K562 (cell line): Measurements from ENCODE around the gene ERN1. TPM values are rescaled to one million over a fixed set of nuclear protein-coding genes. Genes with fewer than 3 reads are reported as not detected.

ENCODE experiments used
- ATAC-seq: fragments of 200-7000 bp; cut with Tn5 transposase; 3 replicates; pipeline ENCODE4 v1.9.1; 2020; ENCODE audit warnings: moderate library complexity
- BruUV-seq: library from RNA; stranded (reverse); fragments of 400-500 nt; replicated peaks from 2 replicates; lab custom pipeline; 2021; lab: Mats Ljungman, UMichigan
- CTCF ChIA-PET: fragments of 300-600 bp; formaldehyde crosslinking; extraction: SDS; loops from one replicate; lab custom pipeline; 2021; ENCODE audit warnings: low intra/inter-chr PET ratio; lab: Yijun Ruan, JAX
- POLR2A ChIA-PET: fragments of 300-600, 350-650 bp; sonication (Branson Sonifier 250); formaldehyde crosslinking; extraction: SDS; loops from one replicate; lab custom pipeline; 2021; ENCODE audit warnings: antibody characterized with exemption, inconsistent platforms; lab: Yijun Ruan, JAX
- DNase-seq, 4 experiments: peaks; one replicate each; pipeline versions ENCODE4 v3.0.0 to v3.0.0-alpha.2; 2011 to 2018; ENCODE audit warnings: low spot score in 3 of 4, mixed read lengths in 3 of 4; ENCODE audit errors: extremely low read depth in 1 of 4
- FAIRE-seq: peaks from 2 replicates; lab custom pipeline; 2011; peaks lifted over from hg19 to GRCh38; lab: Jason Lieb, UNC
- H2AFZ ChIP-seq: 2 replicates; pipeline ENCODE4 v1.6.0; 2011; ENCODE audit warnings: low read depth, low read length, control low read depth, inconsistent platforms
- H3K27ac ChIP-seq: fragments of 200-600 bp; 3 replicates; pipeline ENCODE4 v1.8.0; 2011; ENCODE audit warnings: low read depth, mild to moderate bottlenecking, control low read depth, inconsistent platforms, low read length, moderate library complexity, mixed read lengths; ENCODE audit errors: extremely low read depth
- H3K27me3 ChIP-seq, 2 experiments: fragments of 300-600 bp in 1 of 2; 2 replicates in 1 of 2; 3 replicates in 1 of 2; pipeline versions ENCODE4 v1.6.0 to v1.8.0; 2011; ENCODE audit warnings: inconsistent platforms in 2 of 2, low read length in 2 of 2, mild to moderate bottlenecking in 1 of 2, mixed read lengths in 1 of 2, moderate library complexity in 1 of 2; ENCODE audit not compliant: control insufficient read depth in 2 of 2, insufficient read depth in 2 of 2
- H3K36me3 ChIP-seq: fragments of 300-600 bp; 3 replicates; pipeline ENCODE4 v1.8.0; 2011; ENCODE audit warnings: mild to moderate bottlenecking, low read length, inconsistent platforms; ENCODE audit not compliant: control insufficient read depth, insufficient read depth
- H3K4me1 ChIP-seq, 2 experiments: fragments of 200-600 bp in 1 of 2; replicated peaks in 1 of 2; 2 replicates in 1 of 2; 3 replicates in 1 of 2; pipeline versions ENCODE4 v1.5.1 to v1.8.0; 2011; ENCODE audit warnings: inconsistent platforms in 2 of 2, low read length in 2 of 2, mild to moderate bottlenecking in 1 of 2, mixed read lengths in 1 of 2, moderate library complexity in 1 of 2; ENCODE audit not compliant: control insufficient read depth in 2 of 2, insufficient read depth in 2 of 2
- H3K4me2 ChIP-seq: 2 replicates; pipeline ENCODE4 v1.6.1; 2011; ENCODE audit warnings: low read length, control low read depth, inconsistent platforms, mixed read lengths; ENCODE audit not compliant: insufficient read depth
- H3K4me3 ChIP-seq: fragments of 200-600 bp; sonication (generic), shearing (Covaris generic); 2 replicates; pipeline ENCODE4 v1.5.1; 2016; ENCODE audit warnings: control low read depth, inconsistent platforms
- H3K79me2 ChIP-seq: fragments of 200-600 bp; 3 replicates; pipeline ENCODE4 v1.8.0; 2011; ENCODE audit warnings: low read length, inconsistent platforms; ENCODE audit not compliant: control insufficient read depth, insufficient read depth
- H3K9ac ChIP-seq, 2 experiments: 2 replicates each; pipeline versions ENCODE4 v1.6.0 to v1.6.1; 2011; ENCODE audit warnings: low read depth in 2 of 2, low read length in 2 of 2, control low read depth in 1 of 2, inconsistent platforms in 1 of 2, mild to moderate bottlenecking in 1 of 2, mixed read lengths in 1 of 2; ENCODE audit not compliant: insufficient read depth in 1 of 2
- H3K9me1 ChIP-seq: one replicate; pipeline ENCODE4 v1.6.0; 2011; ENCODE audit warnings: inconsistent platforms, mild to moderate bottlenecking, low read length, moderate library complexity; ENCODE audit not compliant: control insufficient read depth, insufficient read depth
- H3K9me3 ChIP-seq: replicated peaks from 2 replicates; pipeline ENCODE4 v1.5.1; 2011; ENCODE audit warnings: low read depth, low read length, inconsistent platforms; ENCODE audit not compliant: control insufficient read depth, insufficient read depth
- H4K20me1 ChIP-seq: replicated peaks from 2 replicates; pipeline ENCODE4 v1.6.1; 2011; ENCODE audit warnings: low read length, inconsistent platforms, mixed read lengths; ENCODE audit not compliant: control insufficient read depth, insufficient read depth
- BCLAF1 ChIP-seq, 2 experiments: fragments of 450-650 bp in 1 of 2; IDR thresholded peaks; 2 replicates each; pipeline ENCODE4 v1.6.1; 2011 to 2017; ENCODE audit warnings: low read depth in 2 of 2, antibody characterized with exemption in 1 of 2, borderline replicate concordance in 1 of 2, low read length in 1 of 2, mild to moderate bottlenecking in 1 of 2, mixed read lengths in 1 of 2; ENCODE audit not compliant: control insufficient read depth in 1 of 2
- CBX2 ChIP-seq: fragments of 200-600 bp; sonication (generic); IDR thresholded peaks from one replicate; pipeline ENCODE4 v1.6.1; 2012; ENCODE audit warnings: mild to moderate bottlenecking, low read length, inconsistent platforms; ENCODE audit not compliant: insufficient read depth, poor library complexity, severe bottlenecking
- ELF4 ChIP-seq: fragments of 450-650 bp; formaldehyde crosslinking; IDR thresholded peaks from 2 replicates; pipeline ENCODE4 v1.4.0; 2022; ENCODE audit warnings: missing genetic modification characterization
- FOXK1 ChIP-seq: sonication (generic); formaldehyde crosslinking; IDR thresholded peaks from 2 replicates; pipeline ENCODE4 v1.8.0; 2022; ENCODE audit warnings: missing genetic modification reagents, mild to moderate bottlenecking, borderline replicate concordance
- MAZ ChIP-seq, 2 experiments: fragments of 450-650 bp in 1 of 2; sonication (generic) in 1 of 2; formaldehyde crosslinking; IDR thresholded peaks in 1 of 2; conservative IDR thresholded peaks in 1 of 2; 2 replicates each; pipeline versions ENCODE4 v1.4.0 to v1.5.0; 2020; ENCODE audit warnings: mild to moderate bottlenecking in 1 of 2, missing genetic modification reagents in 1 of 2
- MYBL2 ChIP-seq, 2 experiments: fragments of 450-650 bp in 1 of 2; sonication (generic) in 1 of 2; formaldehyde crosslinking in 1 of 2; IDR thresholded peaks; 2 replicates each; pipeline versions ENCODE4 v1.6.1 to v1.8.1; 2017 to 2022; ENCODE audit warnings: borderline replicate concordance in 1 of 2, inconsistent platforms in 1 of 2, low read depth in 1 of 2, mild to moderate bottlenecking in 1 of 2, missing genetic modification reagents in 1 of 2, moderate library complexity in 1 of 2
- PCBP1 ChIP-seq: fragments of 200-400 bp; formaldehyde crosslinking; IDR thresholded peaks from 2 replicates; pipeline ENCODE4 v1.6.1; 2018; ENCODE audit warnings: mild to moderate bottlenecking, low read depth, low read length; ENCODE audit not compliant: poor library complexity, severe bottlenecking
- PTBP1 ChIP-seq: fragments of 200-400 bp; formaldehyde crosslinking; IDR thresholded peaks from 2 replicates; pipeline ENCODE4 v1.6.1; 2017; ENCODE audit warnings: low read depth, low read length
- RBFOX2 ChIP-seq: fragments of 200-400 bp; formaldehyde crosslinking; IDR thresholded peaks from 2 replicates; pipeline ENCODE4 v1.6.1; 2017; ENCODE audit warnings: low read depth, mild to moderate bottlenecking, low read length, moderate library complexity
- RBM39 ChIP-seq: fragments of 200-400 bp; formaldehyde crosslinking; optimal IDR thresholded peaks from 2 replicates; pipeline ENCODE3; 2018; ENCODE audit warnings: low read depth, low read length
- RFX7 ChIP-seq: fragments of 250-450 bp; sonication (Bioruptor Pico); IDR thresholded peaks from 2 replicates; pipeline ENCODE4 v1.5.1; 2021; ENCODE audit warnings: mild to moderate bottlenecking
- ZNF589 ChIP-seq: fragments of 200-800 bp; sonication (Bioruptor generic); IDR thresholded peaks from 2 replicates; pipeline ENCODE4 v1.6.1; 2016; ENCODE audit warnings: low read depth, missing genetic modification characterization, missing compliant biosample characterization
- WGBS: fragments of 100-300 bp; shearing (Covaris generic); methylation state at CpG from one replicate; pipeline ENCODE4 v1.1.6; 2016; ENCODE audit warnings: low coverage, mixed read lengths; ENCODE audit not compliant: insufficient coverage; ENCODE audit errors: missing lambda C conversion rate; 5-methylcytosine and 5-hydroxymethylcytosine counted together
- in situ Hi-C: fragments of 300-500 bp; cut with MboI; formaldehyde crosslinking; loops from 4 replicates; pipeline ENCODE4 v1.15.0; 2018; ENCODE audit warnings: inconsistent platforms, mixed read lengths
- intact Hi-C: fragments of 100-400 bp; cut with micrococcal nuclease; formaldehyde crosslinking; loops from 2 replicates; pipeline ENCODE4 v1.14.2; 2022
- polyA plus RNA-seq, 8 experiments: library from polyadenylated mRNA; depleted of rRNA in 4 of 8; stranded (reverse) in 5 of 8; unstranded in 3 of 8; fragments of >200 nt; fragmentation: Nextera tagmentation in 2 of 8; fragmentation: Illumina TruSeq in 1 of 8; extraction: Ambion mirVana in 2 of 8; extraction: Trizol in 1 of 8; gene quantifications; 2 replicates each; pipeline versions ENCODE4 v1.2.1 to v1.2.3, GENCODE V29; 2011 to 2014; ENCODE audit warnings: inconsistent platforms in 1 of 8, missing spikeins in 1 of 8
- total RNA-seq, 7 experiments: library from RNA; depleted of rRNA in 6 of 7; stranded (reverse); fragments of >200 nt in 6 of 7; fragmentation: Illumina TruSeq in 2 of 7; extraction: Trizol in 2 of 7; gene quantifications; 2 replicates each; pipeline versions ENCODE4 v1.2.1 to v1.2.3, GENCODE V29; 2011 to 2021; ENCODE audit warnings: low replicate concordance in 1 of 7

The ERN1 gene
- total and polyA plus RNA-seq, 9 of the 15 experiments (the other 6 are each of a cell fraction or from before 2014, with no cell fraction given): 2.1 to 22.5 (median 7.3) TPM

GRCh38 chr17:64146418-64147109 lies 16.6 kb upstream of the ERN1 start (continued):
- TF ChIP-seq PTBP1 (peak; percentile 8; the same call in 1 of the 2 replicates), RBFOX2 (peak; percentile 79), RBM39 (peak; percentile 91), ZNF589 (0 out of 2 replicates have a peak, but pooled peaks have one; percentile 40)
- TF ChIP-seq, all 486 proteins: peak for 69

- Histone ChIP-seq H3K9me1 (no peaks in the 10 kb centered on the region), H3K27me3 (no peaks in the 10 kb centered on the region), H3K4me1 (peaks cover 9 to 17% of the 10 kb centered on the region in 2 experiments; a peak in 4 of 5 replicates), H3K27ac (peak overlapping the region; percentile 93), H2AFZ (peak overlapping the region; percentile 86), H3K9ac (peak overlapping the region; percentile 94 to 97), H3K4me3 (peak overlapping the region; percentile 64), H3K79me2 (peaks cover 25% of the 10 kb centered on the region), H3K4me2 (peak overlapping the region; percentile 87), H3K36me3 (peaks cover 46% of the 10 kb centered on the region), H3K9me3 (no peaks in the 10 kb centered on the region), H4K20me1 (no peaks in the 10 kb centered on the region)
- intact Hi-C loops (loop anchor here (2.0 to 10.0 kb wide), 3 partner anchors 116 to 371 kb away; partner anchors contain the start of genes CCDC47, DDX42 and TEX2), in situ Hi-C loops (no loop called here)
- ATAC-seq (peak; percentile 94), DNase-seq (peak; percentile 92 to 99 (median 94)), FAIRE-seq (peak; percentile 100)
- under 1% methylated on average over 40 of the region's 51 CpGs for WGBS
- ChIA-PET POLR2A (interaction anchor here (0.6 to 4.4 kb wide), 63 partner anchors 8 to 360 kb away, joined by 3 to 35 read pairs (median 4); partner anchors contain the start of genes ERN1 and POLG2), CTCF (no interaction called here)
- BruUV-seq: no TSS peak
- TF ChIP-seq MYBL2 (IDR thresholded peaks at IDR 0.05; ENCODE audit: low read depth) (no peak; the same call in 1 of the 2 replicates), MYBL2 (CRISPR knock-in tag; IDR thresholded peaks at IDR 0.05; ENCODE audit: borderline replicate concordance) (no peak), FOXK1 (no peak; the same call in none of the 2 replicates), CBX2 (no peak), ELF4 (CRISPR knock-in tag) (no peak), RFX7 (CRISPR knock-in tag) (no peak), MAZ (CRISPR knock-in tag; conservative IDR thresholded peaks at IDR 0.05 in 1 of 2, IDR thresholded peaks at IDR 0.05 in 1 of 2) (peak; percentile 77 to 91), PCBP1 (peak; percentile 77), BCLAF1 (IDR thresholded peaks at IDR 0.05; ENCODE audit: borderline replicate concordance in 1 of 2, control insufficient read depth in 1 of 2, low read depth in 2 of 2, low read length in 1 of 2) (no peak; a peak in 1 of 4 replicates)
Observed at GRCh38 chr17:64145751-64146417, 15.9 kb upstream of the ERN1 start.
